Upper lobe of left lung (tissue), 4 donors: ENCODE results near the gene ARAP1.

Source experiments
- CTCF ChIP-seq, 6 experiments: fragments of 450-650 bp in 4 of 6; fragments of 200-600 bp in 2 of 6; sonication (generic) in 2 of 6; IDR thresholded peaks; one replicate each; pipeline ENCODE4 v1.5.1; 2016 to 2019; ENCODE audit warnings: antibody characterized with exemption in 6 of 6
- POLR2A ChIP-seq, 4 donors: fragments of 450-650 bp; IDR thresholded peaks; one replicate each; pipeline ENCODE4 v1.5.1; 2016 to 2017; ENCODE audit warnings: antibody characterized with exemption in 4 of 4, mild to moderate bottlenecking in 2 of 4

- TF ChIP-seq CTCF (IDR thresholded peaks at IDR 0.05), result no peak
- TF ChIP-seq POLR2A (IDR thresholded peaks at IDR 0.05), result peak in 1 of 4 donors; percentile 52
Observed at GRCh38 chr11:72751116-72752087, 806 bp downstream of the ARAP1 start.
